HG03558 (cell line): Measurements from ENCODE around the gene GAGE13.
"Not testable (repeated sequence)": the region's sequence is repeated elsewhere in the genome, so short reads cannot be mapped to it uniquely, and the experiment has no call there.

Experiments used
- ATAC-seq: cut with Tn5 transposase; IDR thresholded peaks from one replicate; pipeline ENCODE4 v1.9.1; 2021; ENCODE audit warnings: moderate number of reproducible peaks; ENCODE audit not compliant: unreplicated experiment; ENCODE audit errors: extremely low read depth

The GAGE13 gene

DNA sequence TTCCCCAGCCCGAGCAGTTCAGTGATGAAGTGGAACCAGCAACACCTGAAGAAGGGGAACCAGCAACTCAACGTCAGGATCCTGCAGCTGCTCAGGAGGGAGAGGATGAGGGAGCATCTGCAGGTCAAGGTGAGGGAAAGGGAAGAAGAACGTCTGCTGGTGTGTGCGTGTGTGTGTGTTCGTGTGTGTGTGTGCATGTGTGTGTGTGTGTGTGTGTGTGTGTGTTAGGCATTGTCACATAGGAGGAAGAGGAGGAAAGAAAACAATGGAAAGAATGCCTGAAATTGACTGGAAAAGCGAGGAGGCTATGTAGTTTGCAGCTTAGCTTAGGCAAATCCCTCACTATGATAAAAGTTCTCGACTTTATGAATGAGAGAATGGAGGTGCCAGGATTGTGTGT lies 7.6 kb upstream of the GAGE13 start:
- ATAC-seq = not testable (repeated sequence)

DNA sequence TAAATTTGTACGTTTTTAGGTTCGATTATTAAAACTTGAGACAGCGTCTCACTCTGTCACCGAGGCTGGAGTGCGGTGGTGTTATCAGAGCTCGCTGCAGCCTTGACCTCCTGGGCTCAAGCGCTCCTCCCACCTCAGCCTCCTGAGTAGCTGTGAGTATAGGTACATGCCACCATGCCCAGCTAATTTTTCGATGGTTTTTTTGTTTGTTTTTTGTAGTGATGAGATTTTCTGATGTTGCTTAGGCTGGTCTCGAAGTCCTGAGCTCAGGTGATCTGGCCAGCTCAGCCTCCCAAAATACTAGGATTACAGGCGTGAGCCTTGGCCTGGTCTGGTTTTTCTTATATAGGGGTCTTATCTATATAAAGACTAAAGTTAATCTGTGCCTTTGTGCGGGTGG lies 961 bp upstream of the GAGE13 start:
- not testable (repeated sequence) for ATAC-seq

DNA sequence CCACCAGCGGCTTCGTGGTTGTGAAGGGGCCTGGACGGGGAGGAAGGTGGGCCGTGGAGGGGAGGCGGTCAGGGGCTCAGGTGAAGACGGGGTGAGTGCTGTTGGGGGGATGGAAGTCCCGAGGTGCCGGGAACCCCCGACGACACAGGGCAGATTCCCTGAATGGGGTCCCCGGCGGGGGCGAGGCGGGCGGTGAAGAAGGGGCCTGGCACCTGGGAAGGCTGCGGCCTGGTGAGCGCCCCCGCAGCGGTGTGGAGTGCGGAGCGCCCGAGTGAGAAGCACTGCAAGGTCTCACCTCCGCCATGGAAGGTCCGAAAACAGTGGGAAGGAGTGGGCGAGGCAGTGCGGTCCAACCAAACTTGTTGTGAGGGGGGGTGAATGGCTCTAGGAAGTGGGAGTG lies 459 bp downstream of the GAGE13 start:
- ATAC-seq = not testable (repeated sequence)

DNA sequence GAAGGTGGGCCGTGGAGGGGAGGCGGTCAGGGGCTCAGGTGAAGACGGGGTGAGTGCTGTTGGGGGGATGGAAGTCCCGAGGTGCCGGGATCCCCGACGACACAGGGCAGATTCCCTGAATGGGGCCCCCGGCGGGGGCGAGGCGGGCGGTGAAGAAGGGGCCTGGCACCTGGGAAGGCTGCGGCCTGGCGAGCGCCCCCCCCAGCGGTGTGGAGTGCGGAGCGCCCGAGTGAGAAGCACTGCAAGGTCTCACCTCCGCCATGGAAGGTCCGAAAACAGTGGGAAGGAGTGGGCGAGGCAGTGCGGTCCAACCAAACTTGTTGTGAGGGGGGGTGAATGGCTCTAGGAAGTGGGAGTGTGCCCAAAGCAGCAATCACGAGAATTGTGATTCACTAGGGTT lies 10.1 kb downstream of the GAGE13 start:
- not testable (repeated sequence) for ATAC-seq

DNA sequence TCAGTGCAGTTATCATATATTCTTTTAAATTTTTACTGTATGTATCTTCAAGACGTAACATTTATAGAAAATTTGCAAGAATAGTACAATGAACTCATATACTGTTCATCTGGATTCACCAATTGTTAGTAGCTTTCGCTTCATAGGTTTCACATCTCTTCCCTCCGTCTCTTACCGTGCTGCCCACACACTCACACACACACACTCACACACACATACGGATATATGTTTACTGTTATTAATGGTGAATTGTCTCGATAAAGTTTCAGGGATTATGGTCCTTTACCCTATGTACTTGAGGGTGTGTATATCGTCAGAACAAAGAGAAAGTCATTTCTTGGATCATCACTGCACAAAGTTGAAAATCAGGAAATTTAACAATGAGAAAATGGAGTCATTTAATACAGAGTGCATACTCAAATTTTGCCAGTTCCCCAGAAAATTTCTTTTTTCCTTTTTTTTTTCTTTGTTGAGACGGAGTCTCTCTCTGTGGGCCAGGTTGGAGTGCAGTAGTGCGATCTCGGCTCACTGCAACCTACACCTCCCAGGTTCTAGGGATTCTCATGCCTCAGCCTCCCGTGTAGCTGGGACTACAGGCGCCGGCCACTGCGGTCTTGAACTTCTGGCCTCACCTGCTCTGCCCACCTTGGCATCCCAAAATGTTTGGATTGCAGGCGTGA lies 13.3 kb downstream of the GAGE13 start:
- ATAC-seq = not testable (repeated sequence)

DNA sequence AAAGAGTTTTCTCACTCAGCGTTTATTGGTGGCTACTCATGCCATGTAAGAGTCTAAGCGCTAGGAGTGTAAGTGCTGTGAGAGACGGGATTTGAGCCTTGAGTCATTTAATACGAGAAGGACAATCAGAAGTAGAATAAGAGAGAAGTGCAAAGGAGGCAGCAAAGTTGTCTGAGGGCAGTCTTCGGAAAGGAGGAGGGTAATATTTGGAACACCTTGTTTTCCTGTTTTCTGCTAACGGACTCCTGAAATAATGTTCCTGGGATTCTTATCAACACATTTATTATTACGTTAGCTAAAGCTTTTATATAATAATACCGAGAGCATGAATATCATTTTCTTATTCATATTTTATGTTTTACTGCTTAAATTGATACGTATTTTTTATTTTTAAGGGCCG lies 14.0 kb downstream of the GAGE13 start:
- ATAC-seq = not testable (repeated sequence)

DNA sequence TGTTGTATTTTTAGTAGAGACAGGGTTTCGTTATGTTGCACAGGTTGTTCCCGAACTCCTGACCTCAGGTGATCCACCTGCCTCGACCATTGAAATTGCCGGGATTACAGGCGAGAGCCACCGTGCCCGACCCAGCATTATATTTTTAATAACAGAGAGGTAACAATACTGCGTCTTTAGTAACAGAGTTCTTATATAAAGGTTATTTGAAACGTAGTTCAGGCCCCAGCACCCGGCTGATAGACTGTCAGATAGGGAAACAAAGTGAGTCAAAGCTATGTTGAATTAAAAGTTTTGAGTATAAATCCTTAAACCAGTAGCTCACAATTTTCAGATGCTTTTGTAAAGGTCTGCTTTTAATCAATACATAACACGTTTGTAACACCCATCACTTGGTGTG lies 14.8 kb downstream of the GAGE13 start:
- not testable (repeated sequence) for ATAC-seq
